SH-SY5Y (cell line): ENCODE results near the gene CDKL4.

Source experiments
- GATA2 ChIP-seq: IDR thresholded peaks from 2 replicates; pipeline ENCODE4 v1.6.1; 2011; ENCODE audit warnings: mild to moderate bottlenecking, low read depth, low read length
- GATA3 ChIP-seq: IDR thresholded peaks from 2 replicates; pipeline ENCODE4 v1.6.1; 2011; ENCODE audit warnings: low read depth, mild to moderate bottlenecking, low read length, moderate library complexity

GRCh38 chr2:39153312-39153711 lies 90.5 kb downstream of the CDKL4 start:
- TF ChIP-seq GATA2 (no peak), GATA3 (no peak)
